NCI-H1048 (cell line): ENCODE results near the gene KANSL3.
A peak's percentile ranks its signal among the peaks of the same experiment; 100 is the strongest.

Experiments used
- DNase-seq: peaks from one replicate; lab custom pipeline; 2025; lab: John Stamatoyannopoulos, UW

The KANSL3 gene

DNA sequence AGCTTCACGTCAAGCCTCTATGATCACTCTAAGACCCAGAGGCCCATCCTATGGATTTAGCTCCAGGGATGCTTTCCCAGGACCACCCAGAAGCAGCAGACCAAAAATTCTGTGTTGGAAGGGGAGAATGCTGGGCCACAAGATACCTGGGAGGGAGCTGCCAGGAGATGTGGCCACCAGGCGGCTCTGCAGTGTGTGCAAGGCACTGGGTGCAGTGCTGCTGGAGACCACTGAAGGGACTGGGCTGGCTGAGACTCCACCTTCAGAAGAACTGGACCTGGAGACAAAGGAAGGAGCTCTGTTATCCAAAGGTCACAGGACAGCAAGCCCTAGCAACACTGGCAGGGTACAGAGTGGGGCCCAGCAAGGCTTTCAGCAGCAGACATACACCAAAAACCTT lies 34.0 kb downstream of the KANSL3 start:
- DNase-seq = no peak

DNA sequence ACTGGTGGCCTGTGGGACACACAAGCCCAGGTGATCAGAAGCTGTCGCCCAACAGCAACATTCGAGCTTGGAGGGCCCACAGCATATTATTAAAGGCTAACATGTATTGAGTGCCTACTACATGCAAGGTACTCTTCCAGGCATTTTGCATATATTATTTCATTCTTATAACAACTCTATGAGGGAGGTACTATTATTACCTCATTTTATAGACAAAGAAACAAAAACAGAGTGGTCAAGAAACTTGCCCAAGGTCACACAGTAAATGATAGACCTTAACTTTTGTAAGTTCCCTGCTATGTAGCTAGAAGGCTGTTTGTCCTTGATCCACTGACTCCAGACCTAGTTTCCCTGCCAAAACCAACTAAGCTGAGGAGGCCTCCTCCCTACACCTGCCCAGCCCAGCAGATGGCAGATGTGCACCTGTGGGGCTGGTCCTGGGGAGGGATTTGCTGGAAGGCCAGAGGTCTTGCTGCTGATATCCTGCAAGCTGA lies 35.7 kb downstream of the KANSL3 start:
- DNase-seq = no peak

DNA sequence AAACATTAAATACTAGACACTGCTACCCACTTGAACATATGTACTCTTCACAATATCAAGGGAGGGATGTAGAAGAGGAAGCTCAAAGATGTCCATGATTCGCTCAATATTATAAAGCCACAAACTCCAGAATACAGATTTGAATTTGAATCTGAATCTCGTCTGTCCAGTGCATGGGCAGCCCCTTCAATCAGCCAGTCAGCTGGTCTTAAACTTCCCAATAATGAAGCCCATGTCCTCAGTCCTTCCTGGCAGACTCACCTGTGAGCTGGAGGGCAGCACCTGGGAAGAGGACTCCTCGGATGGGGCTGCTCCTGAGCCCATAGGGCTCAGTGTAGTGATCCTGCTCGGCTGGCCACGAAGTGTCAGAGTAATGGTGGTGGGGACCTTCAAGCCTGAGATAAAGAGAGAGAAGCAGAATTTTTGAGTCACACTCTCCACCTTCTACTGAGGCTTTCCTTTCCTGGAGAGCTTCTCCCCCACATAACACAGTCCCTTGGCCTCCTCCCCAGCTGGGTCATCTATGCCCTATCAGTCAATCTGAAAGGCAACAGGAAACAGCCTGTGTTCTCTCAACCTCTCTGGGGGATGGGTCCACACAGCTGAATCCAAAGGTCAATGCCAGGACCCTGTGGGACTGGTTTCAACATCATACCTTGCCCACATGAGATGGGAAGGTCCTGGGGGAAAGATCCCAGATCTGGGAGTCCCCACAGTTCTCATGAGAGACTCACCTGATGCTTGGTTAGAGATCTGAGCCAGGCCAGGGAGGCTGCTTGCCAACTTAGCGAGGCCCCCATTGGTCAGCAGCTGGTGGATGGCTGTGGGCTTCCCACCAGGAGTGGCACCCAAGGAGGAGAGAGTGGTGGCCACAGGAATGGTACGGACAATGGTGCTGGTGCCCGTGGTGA lies 36.5 kb downstream of the KANSL3 start:
- no peak for DNase-seq

DNA sequence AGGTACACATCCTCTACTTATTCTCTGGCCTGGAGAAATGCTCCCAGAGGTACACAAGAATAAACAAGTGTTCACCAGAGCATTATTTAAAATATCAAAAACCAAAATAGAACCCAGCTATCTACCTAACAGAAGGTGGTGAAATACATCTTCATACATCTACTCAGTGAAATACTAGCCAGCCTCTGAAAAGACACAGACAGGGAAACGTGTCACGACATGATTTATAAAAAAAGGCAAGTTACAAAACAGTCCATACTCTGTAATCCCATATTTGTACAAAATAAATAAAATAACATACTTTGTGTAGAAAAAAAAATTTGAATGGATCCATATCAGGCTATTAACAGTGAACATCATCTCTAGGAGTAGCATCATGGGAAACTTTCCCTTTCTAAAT lies 38.2 kb downstream of the KANSL3 start:
- no peak for DNase-seq

DNA sequence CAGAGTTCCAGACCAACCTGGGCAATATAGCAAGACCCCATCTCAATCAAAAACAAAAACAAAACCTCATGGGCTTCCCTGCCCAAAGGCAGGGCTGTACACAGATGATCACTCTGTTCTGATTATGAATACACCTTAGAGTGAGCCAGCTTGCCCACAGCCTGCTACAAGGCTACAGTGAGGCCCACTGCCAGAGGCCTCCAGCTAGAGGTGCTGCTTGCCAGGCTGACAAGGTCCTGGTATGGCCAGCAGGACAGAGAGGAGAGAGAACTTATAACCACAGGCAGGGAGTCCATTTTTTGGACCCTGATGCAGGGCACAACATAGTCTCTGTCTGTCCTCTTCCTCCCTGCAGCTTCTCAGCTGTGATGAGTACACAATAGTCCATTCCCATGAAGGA lies 41.5 kb downstream of the KANSL3 start:
- DNase-seq = no peak

DNA sequence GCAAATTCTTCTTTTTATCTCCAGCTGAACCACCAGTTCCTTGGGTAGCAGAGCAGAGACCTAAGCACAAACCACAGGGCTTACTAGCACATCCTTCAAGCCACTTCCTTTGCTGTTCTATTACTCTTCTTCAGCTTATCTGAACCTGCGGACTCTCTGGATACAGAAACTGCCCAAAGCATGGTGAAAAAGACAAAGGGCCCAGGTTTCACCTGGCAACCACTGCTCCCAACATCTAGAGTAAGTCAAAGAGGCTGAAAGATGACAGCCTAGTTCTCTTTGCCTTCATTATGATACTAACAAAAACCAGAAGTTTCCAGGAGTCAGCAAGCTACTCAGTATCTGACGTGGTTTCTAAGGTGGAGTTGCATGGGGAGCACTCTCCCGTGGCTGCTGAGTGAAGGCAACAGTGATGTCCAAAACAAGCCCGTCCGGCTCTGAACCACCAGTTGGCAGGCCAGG lies 43.4 kb downstream of the KANSL3 start:
- no peak for DNase-seq

DNA sequence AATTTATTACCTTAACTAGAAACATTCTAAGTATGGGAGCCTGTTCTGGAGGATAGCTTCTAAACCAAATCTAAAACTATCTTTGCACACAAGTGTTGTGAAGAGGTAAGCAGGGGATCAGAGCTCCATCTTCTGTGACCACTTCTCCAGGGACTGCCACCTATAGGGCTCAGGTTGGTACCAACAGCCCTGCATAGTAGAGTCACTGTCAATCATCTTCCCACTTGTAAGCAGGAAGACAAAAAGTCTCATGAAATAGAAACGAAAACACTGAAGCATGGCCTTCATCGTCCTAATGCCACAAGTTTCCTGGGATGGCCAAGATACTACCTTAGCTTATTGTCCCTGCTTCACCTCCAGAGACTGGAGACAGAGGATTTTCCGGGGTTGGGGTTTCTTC lies 43.8 kb downstream of the KANSL3 start:
- DNase-seq = no peak

DNA sequence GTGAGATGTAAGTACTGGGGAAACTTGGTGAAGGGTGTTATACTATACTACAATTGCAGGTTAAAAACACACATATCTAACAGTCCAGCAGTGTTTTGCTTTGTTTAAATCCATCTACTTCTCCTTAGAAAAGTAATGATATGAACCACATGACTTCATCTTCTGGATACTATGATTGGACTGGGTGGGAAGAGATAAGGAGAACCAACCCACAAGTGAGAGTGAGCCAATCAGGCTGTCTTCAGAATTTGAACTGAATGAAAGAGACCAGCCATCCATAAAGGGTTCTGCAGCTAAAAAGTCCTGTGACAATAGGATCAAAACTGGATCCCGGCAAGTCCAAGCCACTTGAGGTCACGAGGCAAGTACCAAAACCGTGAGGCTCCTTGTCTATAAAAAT lies 46.6 kb downstream of the KANSL3 start:
- no peak for DNase-seq

DNA sequence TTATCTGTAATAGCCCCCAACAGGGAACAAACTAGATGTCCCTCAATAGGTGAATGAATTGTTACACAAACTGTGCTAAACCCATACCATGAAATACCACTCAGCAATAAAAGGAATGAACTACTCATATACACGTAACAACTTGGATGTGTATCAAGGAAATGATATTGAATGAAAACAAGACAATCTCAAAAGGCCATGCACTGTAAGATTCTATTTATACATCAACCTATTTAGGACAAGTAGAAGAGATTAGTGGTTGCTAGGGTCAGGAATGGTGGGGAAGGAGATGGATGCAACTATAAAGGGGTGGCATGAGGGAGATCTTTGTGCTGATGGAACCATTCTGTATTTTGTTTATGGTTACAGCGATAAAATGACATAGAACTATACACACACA lies 47.1 kb downstream of the KANSL3 start:
- no peak for DNase-seq

DNA sequence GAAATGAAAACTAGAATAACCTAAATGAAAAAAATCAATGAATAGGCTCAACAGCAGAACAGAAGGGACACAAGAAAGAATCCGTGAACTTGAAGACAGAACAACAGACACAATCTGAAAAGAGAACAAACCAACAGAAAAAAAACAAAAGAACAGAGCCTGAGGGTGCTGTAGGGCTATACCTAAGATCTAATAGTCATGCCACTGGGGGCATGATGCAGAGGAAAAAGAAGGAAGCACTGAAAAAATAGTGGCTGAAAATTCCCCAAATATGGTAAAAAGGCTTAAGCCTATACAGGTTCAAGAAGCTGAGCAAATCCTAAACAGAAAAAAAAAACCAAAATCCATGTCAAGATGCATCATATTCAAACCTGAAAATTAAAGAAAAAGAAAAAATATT lies 50.3 kb downstream of the KANSL3 start:
- no peak for DNase-seq

DNA sequence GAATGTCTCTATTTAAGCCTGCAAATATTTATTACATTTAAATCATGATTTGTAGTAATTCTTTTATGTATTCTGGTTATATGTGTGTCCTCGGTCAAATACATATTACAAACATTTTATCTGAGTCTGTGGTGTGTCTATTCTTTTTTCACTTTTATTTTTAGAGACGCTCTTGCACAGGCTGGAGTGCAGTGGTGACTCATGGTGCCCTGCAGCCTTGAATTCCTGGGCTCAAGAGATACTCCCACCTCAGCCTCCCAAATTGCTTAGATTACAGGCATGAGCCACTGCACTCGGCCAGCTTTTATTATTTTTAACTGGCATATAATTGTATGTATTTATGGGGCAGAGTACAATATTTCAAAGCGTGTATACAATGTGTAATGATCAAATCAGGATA lies 54.1 kb downstream of the KANSL3 start:
- no peak for DNase-seq

DNA sequence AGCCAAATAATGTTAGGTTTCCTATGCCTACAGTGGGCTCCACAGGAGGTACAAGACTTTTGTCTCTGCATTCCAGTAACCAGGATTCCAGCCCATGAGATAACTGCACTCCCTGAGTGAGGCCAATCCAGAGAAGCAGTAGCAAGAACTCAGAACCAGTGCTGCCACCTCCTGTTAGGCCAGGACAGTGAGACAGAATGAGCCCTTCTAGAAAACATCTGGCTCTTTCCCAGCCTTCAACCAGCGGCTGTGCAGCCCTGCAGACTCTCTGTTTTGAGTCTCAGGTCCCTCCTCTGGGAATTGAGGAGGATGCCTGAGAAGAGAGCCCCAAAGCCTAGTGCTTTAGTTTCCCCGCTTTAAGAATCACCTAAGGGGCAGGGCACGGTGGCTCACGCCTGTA lies 57.3 kb downstream of the KANSL3 start:
- DNase-seq = no peak

DNA sequence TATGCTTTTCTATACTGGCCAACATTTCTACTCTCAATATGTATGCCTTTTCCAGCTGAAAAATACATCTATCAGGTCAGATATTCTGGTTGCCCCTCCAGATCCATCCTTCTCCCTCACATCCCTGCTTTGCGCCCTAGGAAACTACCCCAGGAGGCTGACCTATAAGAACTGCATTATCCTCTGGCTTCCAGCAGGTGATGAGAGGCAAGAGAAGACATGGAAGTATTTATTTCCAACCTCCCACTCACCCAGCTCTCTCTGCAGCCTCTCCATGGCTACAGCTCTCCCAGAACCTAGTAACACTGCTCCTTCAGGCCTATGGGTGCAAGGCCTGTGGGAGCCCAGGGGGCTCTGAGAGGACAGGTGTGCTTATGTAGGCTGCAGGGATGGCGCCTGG lies 58.7 kb downstream of the KANSL3 start:
- no peak for DNase-seq

DNA sequence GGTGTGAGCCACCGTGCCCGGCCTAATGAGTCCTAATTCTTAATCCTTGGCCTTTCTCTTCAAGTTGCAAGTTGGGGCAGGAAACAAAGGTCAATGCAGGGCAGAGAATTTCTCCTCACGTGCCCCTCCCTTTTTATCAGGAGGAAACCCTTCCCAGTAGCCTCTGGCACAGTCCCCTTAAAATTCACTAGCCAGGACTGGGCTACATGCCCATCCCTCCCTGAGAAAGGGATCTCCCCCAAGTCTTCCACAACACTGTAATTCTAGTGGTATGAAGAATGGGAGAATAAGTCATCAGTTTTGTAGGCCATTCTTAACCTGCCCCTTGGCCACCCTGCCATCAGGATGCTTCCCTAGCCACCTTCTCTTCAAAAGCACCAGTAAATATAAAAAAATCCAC lies 59.4 kb downstream of the KANSL3 start:
- no peak for DNase-seq

DNA sequence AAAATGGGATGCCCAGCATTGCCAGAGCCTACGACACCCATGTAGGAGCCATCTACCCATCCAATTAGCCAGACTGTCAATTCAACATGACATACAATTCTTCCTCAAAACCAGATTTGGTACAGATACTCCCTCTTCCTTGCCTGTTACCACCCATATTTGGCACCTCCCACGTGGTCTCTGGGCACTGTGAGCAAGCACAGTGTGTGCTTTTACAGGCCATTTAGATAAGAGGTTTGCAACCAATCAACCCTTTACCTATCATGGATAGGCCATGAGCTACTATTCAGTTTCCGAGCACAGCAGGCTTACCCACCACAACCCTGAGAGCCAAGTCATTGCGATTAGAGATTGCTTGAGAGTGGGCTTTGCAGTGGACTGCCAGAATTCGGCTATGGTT lies 60.6 kb downstream of the KANSL3 start:
- no peak for DNase-seq

DNA sequence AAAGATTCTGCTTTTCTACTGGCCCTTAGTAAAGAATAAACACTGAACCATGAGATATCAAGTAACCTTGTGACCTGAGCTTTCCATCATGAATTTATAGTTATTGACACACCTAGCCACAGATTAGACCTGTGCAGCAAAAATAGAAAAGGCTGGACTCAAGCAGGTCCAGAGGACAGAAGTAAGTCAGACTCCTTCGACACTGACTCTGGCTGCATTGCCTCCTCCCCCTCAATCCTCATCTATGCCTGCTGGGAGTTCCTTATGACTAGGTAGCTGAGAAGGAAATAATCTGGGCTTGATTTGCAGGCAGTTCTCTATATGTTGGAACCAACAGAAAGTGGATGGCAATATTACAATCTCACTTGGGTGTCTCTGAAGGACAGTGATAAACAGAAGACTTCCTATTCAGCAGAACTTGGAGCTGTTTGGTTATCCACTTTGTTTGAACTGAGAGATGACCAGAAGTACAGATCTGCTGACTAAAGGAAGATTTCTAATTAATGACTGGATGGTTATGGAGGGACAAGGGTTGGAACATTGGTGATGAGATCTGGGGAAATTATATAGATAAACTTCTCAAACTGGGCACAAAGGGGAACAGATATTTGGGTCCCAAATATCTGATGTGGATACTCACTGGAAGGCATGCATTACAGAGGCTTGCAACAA lies 62.2 kb downstream of the KANSL3 start:
- DNase-seq = no peak

DNA sequence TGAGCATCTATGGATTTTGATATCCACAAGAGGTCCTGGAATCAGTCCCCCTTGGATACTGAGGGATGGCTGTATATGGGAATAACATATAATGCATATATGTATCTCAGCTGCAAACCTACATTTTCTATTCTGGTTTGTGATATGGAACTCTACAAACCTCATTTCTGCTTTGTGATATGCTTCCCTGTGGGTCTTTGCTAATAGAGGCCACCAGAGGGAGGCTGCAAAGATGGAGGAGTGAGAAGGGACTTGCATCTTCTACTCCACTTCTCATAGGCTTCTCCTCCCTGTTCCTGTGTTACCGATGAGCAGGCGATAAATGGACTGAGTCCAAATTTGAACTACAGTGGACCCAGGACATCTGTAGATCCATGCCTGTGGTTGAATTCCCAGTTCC lies 63.7 kb downstream of the KANSL3 start:
- DNase-seq = no peak

DNA sequence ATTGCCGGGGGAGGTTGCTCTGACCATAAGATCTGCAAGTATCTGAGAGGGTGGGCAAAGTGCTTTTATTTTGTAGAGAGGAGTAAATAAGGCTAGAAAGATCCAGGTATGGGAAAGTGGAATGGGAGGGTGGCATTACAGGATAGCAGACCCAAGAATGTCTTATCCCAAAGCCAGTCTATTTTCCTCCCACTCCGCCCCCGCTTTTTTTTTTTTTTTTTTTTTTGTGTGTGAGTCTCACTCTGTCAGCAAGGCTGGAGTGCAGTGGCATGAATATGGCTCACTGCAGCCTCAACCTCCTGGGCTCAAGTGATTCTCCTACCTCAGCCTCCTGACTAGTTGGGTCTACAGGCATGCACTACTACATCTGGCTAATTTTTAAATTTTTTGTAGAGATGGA lies 70.0 kb downstream of the KANSL3 start:
- DNase-seq = no peak

DNA sequence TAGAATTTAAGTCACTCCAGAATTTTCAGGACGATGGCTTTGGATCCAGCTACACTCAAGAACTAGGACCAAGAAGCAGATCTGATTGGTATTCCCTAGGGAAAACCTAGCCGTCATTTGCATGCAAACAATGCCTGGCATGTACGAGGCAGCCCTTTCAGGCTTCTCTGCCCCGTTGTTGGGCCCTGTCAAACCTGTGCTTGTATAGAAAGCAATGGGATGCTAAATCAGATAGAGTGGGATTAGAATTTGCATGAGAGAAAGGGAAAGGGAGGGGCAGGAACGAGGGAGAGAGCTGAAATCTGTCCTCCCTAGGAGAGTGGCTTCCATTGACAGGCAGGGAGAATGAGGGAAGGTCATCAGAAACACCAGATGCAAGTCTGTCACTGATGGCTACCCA lies 73.0 kb downstream of the KANSL3 start:
- DNase-seq = peak; percentile 11

DNA sequence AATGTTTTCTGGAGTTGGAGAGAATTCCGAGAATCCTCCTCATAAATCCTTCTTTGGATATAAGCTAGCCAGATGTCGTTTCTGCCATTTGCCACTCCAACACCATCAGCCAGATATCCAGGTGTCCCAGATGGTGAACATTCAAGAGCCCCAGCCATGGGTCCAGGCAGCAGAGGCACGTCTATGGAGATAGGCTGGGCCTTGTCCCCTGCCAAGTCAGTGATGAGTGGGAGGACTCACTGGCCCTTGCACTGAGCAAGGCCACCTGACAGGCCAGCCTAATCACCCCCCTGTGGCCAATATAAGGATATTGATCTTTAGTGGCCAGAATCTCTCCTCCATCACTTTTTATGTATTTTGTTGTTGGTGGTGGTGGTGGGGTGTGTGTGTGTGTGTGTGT lies 73.5 kb downstream of the KANSL3 start:
- no peak for DNase-seq

DNA sequence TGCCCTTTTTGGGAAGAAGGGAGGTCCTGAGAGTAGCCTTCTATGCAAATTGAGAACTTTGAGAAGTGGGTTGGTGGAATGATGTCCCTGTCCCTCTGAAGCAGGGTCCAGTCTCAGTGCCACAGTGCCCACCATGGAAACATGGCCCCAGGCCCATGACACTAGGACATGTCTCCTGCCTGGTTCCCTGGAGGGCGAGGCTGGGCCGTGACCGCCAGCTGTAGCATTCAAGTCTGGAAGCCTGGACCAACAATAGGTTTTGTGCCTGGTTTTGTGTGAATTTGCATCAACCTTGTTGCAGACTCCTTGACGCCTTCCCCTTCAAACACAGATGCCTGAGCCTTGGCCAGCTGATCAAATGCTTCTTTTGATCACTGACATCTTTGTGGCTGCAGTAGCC lies 74.1 kb downstream of the KANSL3 start:
- DNase-seq = no peak

DNA sequence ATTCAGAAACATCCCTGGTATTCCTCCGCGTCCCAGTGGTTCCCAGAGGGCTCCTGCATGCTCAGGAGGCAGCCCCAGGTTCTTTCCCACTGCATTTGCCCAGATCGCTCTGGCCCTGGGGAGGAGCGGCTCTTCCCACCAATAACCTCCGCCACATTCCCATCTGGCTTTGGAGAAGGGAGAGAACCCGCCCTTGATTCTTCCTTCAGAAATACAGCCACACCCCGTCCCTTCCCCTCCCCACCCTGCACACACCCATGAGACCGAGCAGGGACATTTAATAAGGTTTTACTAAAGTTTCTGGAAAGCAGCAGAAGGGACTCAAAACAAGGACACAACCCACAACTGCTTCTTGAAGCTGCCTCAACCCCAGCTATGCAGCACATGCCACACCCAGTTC lies 79.6 kb downstream of the KANSL3 start:
- no peak for DNase-seq

DNA sequence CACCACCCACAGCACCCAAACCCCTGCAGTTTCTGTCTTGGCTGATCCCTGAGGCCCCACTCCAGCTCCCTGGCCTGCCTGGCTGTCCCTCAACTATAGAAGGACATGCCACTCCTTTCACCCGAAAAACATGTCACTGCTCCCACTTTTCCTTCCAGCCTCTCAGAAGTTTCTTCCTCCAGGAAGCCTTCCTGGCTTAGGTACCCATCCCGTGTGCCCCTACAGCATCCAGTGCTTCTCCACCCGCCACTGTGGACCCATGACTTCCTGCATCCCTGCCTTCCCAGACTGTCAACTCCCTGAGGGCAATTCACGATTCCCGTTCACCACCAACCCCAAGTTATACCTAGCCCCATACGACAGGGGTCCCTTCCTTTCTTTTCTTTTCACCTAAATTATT lies 80.1 kb downstream of the KANSL3 start:
- DNase-seq = no peak
